PC-3 (cell line): ENCODE results near the gene CIROP. TPM values are rescaled to one million over a fixed set of nuclear protein-coding genes. Genes with fewer than 3 reads are reported as not detected.

Experiments used
- ATAC-seq: fragments of 200-7000 bp; cut with Tn5 transposase; 2 replicates; pipeline ENCODE4 v1.9.1; 2020; ENCODE audit warnings: mild to moderate bottlenecking, moderate library complexity
- BruUV-seq: library from RNA; stranded (reverse); fragments of 400-500 nt; replicated peaks from 2 replicates; lab custom pipeline; 2021; lab: Mats Ljungman, UMichigan
- CTCF ChIA-PET: fragments of 300-600 bp; sonication (Branson Sonifier 250); formaldehyde crosslinking; loops from one replicate; lab custom pipeline; 2022; ENCODE audit warnings: antibody characterized with exemption; lab: Charles Lee
- POLR2A ChIA-PET: fragments of 300-600 bp; sonication (Branson Sonifier 250); formaldehyde crosslinking; loops from one replicate; lab custom pipeline; 2022; ENCODE audit warnings: antibody characterized with exemption; ENCODE audit not compliant: unreplicated experiment; lab: Charles Lee
- DNase-seq: peaks from one replicate; pipeline ENCODE4 v3.0.0-alpha.2; 2015
- H2AFZ ChIP-seq: fragments of 300-600 bp; sonication (generic); 2 replicates; pipeline ENCODE4 v1.6.0; 2016; ENCODE audit warnings: antibody characterized with exemption, low read length
- H3F3A ChIP-seq: fragments of 300-600 bp; sonication (generic); one replicate; pipeline ENCODE4 v1.6.0; 2017; ENCODE audit warnings: antibody characterized with exemption, low read length, control low read depth, mild to moderate bottlenecking; ENCODE audit not compliant: unreplicated experiment
- H3K27ac ChIP-seq: fragments of 300-600 bp; sonication (generic); 2 replicates; pipeline ENCODE4 v1.5.1; 2016; ENCODE audit warnings: mild to moderate bottlenecking, low read length
- H3K27me3 ChIP-seq: fragments of 300-600 bp; sonication (generic); 2 replicates; pipeline ENCODE4 v1.6.1; 2016; ENCODE audit warnings: low read length, mixed read lengths
- H3K36me3 ChIP-seq: fragments of 300-600 bp; sonication (generic); 2 replicates; pipeline ENCODE4 v1.6.1; 2016; ENCODE audit warnings: low read depth, mixed run types, low read length, mixed read lengths
- H3K4me1 ChIP-seq: fragments of 300-600 bp; sonication (generic); 2 replicates; pipeline ENCODE4 v1.5.1; 2016; ENCODE audit warnings: low read length; ENCODE audit not compliant: insufficient read depth
- H3K4me2 ChIP-seq: fragments of 300-600 bp; sonication (generic); 2 replicates; pipeline ENCODE4 v1.6.0; 2016; ENCODE audit warnings: low read length
- H3K4me3 ChIP-seq: fragments of 300-600 bp; sonication (generic); 2 replicates; pipeline ENCODE4 v1.5.1; 2016; ENCODE audit warnings: mild to moderate bottlenecking, low read length, mixed read lengths
- H3K79me2 ChIP-seq: fragments of 300-600 bp; sonication (generic); 2 replicates; pipeline ENCODE4 v1.6.1; 2017; ENCODE audit warnings: low read length, mixed read lengths
- H3K9ac ChIP-seq: fragments of 300-600 bp; sonication (generic); 2 replicates; pipeline ENCODE4 v1.6.0; 2016; ENCODE audit warnings: mild to moderate bottlenecking, low read length
- H3K9me2 ChIP-seq: fragments of 300-600 bp; sonication (generic); replicated peaks from 2 replicates; pipeline ENCODE4 v1.6.1; 2016; ENCODE audit warnings: mixed run types, low read length, mixed read lengths
- H3K9me3 ChIP-seq: fragments of 300-600 bp; sonication (generic); 2 replicates; pipeline ENCODE4 v1.6.1; 2016; ENCODE audit warnings: low read length, mixed read lengths
- H4K20me1 ChIP-seq: fragments of 300-600 bp; sonication (generic); 2 replicates; pipeline ENCODE4 v1.6.1; 2016; ENCODE audit warnings: low read length, mixed read lengths
- EZH2 ChIP-seq: fragments of 300-600 bp; sonication (generic); IDR thresholded peaks from one replicate; pipeline ENCODE4 v1.6.1; 2017; ENCODE audit warnings: antibody characterized with exemption, mild to moderate bottlenecking, low read length; ENCODE audit not compliant: unreplicated experiment
- EZH2phosphoT487 ChIP-seq: fragments of 300-600 bp; sonication (generic); IDR thresholded peaks from 2 replicates; pipeline ENCODE4 v1.6.1; 2018; ENCODE audit warnings: mild to moderate bottlenecking, antibody characterized with exemption, low read length, borderline replicate concordance
- intact Hi-C: fragments of 100-400 bp; cut with micrococcal nuclease; formaldehyde crosslinking; loops from 2 replicates; pipeline ENCODE4 v1.9.0; 2023
- total RNA-seq: library from RNA; depleted of rRNA; stranded (reverse); fragments of >200 nt; gene quantifications from 2 replicates; pipeline ENCODE4 v1.2.3, GENCODE V29; 2014
- TF ChIP-seq, protein P1 (sequence below): fragments of 300-600 bp; sonication (generic); conservative IDR thresholded peaks from 2 replicates; pipeline ENCODE4 v1.5.1; 2017; ENCODE audit warnings: antibody characterized with exemption, low read depth, mild to moderate bottlenecking, low read length

Gene CIROP
- total RNA-seq, 1 experiment from 2014 or later, result not detected

DNA sequence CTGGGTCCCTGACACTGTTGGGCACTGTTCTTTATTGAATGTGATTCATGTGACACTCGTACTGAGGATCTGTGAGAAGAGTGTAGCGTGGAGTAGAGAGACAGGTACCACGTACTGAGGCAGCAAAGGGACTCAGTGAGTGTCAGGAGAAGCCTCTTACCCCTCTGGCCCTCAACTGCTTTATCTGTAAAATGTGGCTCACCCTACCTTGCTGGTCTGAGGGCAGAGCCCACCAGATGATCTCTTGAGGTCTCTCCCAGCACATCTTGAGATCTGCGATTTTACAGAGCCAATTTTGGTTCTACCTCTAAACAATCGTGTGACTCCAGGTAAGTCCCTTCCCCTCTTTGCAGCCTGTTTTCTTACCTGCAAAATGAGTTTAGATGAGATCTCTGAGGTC, 11.1 kb upstream of the CIROP start:
- Histone ChIP-seq H3F3A (no peaks in the 10 kb centered on the region), H2AFZ (no peak overlapping the region), H3K27me3 (peaks cover 14% of the 10 kb centered on the region), H3K4me3 (no peak overlapping the region), H3K9ac (no peak overlapping the region), H3K9me3 (no peaks in the 10 kb centered on the region), H3K27ac (peak overlapping the region; percentile 22; the same call in 1 of the 2 replicates), H3K9me2 (no peaks in the 10 kb centered on the region), H3K79me2 (no peaks in the 10 kb centered on the region), H3K36me3 (no peaks in the 10 kb centered on the region), H3K4me1 (peaks cover 24% of the 10 kb centered on the region), H4K20me1 (no peaks in the 10 kb centered on the region), H3K4me2 (no peak overlapping the region; the same call in 1 of the 2 replicates)
- no TSS peak for BruUV-seq
- DNase-seq, result no peak
- TF ChIP-seq EZH2phosphoT487 (no peak), EZH2 (no peak)
- TF ChIP-seq, protein P1, sequence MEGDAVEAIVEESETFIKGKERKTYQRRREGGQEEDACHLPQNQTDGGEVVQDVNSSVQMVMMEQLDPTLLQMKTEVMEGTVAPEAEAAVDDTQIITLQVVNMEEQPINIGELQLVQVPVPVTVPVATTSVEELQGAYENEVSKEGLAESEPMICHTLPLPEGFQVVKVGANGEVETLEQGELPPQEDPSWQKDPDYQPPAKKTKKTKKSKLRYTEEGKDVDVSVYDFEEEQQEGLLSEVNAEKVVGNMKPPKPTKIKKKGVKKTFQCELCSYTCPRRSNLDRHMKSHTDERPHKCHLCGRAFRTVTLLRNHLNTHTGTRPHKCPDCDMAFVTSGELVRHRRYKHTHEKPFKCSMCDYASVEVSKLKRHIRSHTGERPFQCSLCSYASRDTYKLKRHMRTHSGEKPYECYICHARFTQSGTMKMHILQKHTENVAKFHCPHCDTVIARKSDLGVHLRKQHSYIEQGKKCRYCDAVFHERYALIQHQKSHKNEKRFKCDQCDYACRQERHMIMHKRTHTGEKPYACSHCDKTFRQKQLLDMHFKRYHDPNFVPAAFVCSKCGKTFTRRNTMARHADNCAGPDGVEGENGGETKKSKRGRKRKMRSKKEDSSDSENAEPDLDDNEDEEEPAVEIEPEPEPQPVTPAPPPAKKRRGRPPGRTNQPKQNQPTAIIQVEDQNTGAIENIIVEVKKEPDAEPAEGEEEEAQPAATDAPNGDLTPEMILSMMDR, result no peak
- ChIA-PET CTCF (no interaction called here), POLR2A (no interaction called here)
- ATAC-seq, result no peak
- intact Hi-C loops, result no loop called here

DNA sequence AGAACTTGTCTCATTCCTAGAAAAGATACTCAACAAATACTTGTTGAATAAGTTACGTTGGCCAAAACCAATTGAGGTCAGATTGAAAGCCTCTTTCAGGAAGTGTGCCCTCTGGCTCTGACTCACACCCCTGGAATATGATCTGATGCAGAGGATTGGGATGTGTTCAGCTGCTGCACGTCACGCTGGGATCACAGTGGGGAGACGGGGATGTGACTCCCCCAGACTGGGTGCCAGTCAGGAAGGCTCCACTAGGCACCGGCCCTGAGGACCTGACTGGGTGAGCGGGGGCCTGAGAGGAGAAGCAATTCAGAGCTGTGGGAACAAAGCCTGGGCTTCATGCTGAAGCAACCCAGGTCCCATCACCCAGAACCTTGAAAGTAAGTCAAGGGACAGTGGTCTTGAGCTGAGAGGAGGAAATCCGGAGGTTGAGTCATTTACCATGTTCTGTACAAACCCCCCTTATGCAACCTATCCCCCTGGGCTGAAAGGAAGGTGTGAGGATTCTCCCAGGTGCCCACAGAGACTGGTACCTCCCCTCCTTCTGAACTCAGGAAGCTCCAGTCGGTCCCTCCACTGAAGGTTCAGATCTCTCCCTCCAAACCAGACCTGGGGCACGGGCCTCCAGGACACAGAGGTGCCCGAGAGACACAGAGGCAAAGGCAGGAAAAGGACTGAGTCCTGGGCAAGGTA, 10.4 kb upstream of the CIROP start:
- Histone ChIP-seq H3K4me3 (no peak overlapping the region), H3K27ac (peak overlapping the region; percentile 65), H2AFZ (0 out of 2 replicates have a peak overlapping the region, but pooled peaks have one; percentile 17), H3K4me2 (peak overlapping the region; percentile 55), H3K9me3 (no peaks in the 10 kb centered on the region), H3K9me2 (no peaks in the 10 kb centered on the region), H3K27me3 (peaks cover 20% of the 10 kb centered on the region), H3K36me3 (no peaks in the 10 kb centered on the region), H4K20me1 (no peaks in the 10 kb centered on the region), H3K79me2 (no peaks in the 10 kb centered on the region), H3K9ac (no peak overlapping the region), H3K4me1 (peaks cover 23% of the 10 kb centered on the region), H3F3A (no peaks in the 10 kb centered on the region)
- ChIA-PET POLR2A (no interaction called here), CTCF (no interaction called here)
- peak; percentile 94 for ATAC-seq
- BruUV-seq, result no TSS peak
- TF ChIP-seq EZH2 (no peak), EZH2phosphoT487 (no peak)
- TF ChIP-seq, protein P1, result no peak
- intact Hi-C loops, result no loop called here
- DNase-seq, result peak; percentile 93

DNA sequence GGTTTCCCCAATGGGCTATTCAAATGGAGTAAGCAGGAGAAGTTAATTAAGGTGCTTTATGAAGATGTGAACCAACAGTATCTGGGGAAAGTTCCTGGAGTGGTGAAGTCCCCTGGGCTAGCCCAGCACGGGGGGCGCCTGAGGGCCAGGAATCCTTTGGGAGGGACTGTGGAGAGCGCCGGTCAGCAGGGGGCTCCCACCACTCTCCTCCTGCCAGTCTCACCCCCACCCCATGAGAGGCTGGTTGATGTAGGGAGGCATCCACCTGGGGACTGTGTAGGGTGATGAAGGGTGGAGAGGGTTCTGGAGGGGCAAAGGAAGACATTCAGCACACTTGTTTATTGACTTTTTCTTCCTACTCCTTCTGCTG, 9.9 kb upstream of the CIROP start:
- no peak for TF ChIP-seq EZH2
- TF ChIP-seq, protein P1, result peak; percentile 32

More for the DNA sequence above, 9.9 kb upstream of the CIROP start:
- ChIA-PET POLR2A (no interaction called here), CTCF (no interaction called here)
- Histone ChIP-seq H3K36me3 (no peaks in the 10 kb centered on the region), H3K4me1 (peaks cover 23% of the 10 kb centered on the region), H2AFZ (no peak overlapping the region), H4K20me1 (no peaks in the 10 kb centered on the region), H3K9me3 (no peaks in the 10 kb centered on the region), H3K9ac (no peak overlapping the region), H3K27me3 (peaks cover 22% of the 10 kb centered on the region), H3K9me2 (no peaks in the 10 kb centered on the region), H3K4me3 (no peak overlapping the region), H3K79me2 (no peaks in the 10 kb centered on the region), H3K4me2 (peak overlapping the region; percentile 55), H3F3A (no peaks in the 10 kb centered on the region), H3K27ac (peak overlapping the region; percentile 65)
- ATAC-seq, result no peak
- BruUV-seq, result no TSS peak
- DNase-seq, result no peak
- intact Hi-C loops, result no loop called here
